ENCODE results near the gene PHF1. TPM values are rescaled to one million over a fixed set of nuclear protein-coding genes. Genes with fewer than 3 reads are reported as not detected.

The PHF1 gene
- total and polyA plus RNA-seq, 2 of the 13 experiments (the other 11 are each of a cell fraction or from before 2014, with no cell fraction given) = 25.4 to 61.9 TPM

DNA sequence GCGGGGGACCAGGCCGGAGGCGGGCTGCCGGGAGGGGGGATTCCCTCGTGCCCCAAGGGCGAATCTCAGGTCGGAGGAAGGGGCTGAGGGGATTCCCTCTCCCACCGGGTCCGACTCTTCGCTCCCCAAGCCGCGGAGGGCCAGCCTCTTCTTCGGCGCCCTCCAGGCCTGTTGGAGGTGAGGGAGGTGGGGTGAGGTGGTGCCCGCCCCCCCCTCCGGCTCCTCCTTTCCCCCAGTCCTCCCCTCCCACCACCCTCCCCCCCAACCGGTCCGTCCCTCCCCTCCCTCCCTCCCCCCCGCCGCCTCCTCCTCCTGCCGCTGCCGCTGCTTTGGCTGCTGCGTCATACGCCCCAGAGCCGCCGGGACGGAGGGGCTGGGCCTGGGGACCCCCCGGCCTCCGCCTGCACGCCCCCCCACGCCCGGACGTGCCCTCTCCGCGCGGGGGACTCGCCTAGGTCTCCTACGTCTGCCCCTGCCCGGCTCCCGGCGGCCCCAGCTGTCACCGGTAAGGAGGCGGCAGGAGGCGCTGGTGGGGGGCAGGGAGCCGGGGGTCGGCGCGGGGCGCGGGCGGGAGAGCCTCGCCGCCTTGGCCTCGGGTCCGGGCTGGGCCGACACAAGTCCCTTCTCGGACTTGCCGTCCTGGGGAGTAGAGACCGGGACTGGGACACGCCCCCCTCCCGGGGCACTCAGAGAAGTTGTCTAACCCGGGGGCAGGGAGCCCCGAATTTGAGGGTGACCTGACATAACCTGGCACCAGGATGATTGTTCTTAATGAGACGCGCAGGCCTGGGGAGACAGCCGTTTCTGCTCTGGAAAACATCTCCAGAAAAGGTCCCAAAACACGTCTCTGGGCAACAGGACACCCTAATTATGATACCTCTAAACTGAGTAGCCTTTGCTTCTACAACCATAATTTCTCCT is at the start of gene PHF1 (continued):
- TF ChIP-seq PAX8 (CRISPR knock-in tag; IDR thresholded peaks at IDR 0.05; ENCODE audit: borderline replicate concordance) (no peak), ZNF615 (CRISPR knock-in tag; IDR thresholded peaks at IDR 0.05; ENCODE audit: borderline replicate concordance) (no peak), AGO2 (optimal IDR thresholded peaks at IDR 0.05; ENCODE audit: low read depth, low read length) (no peak), SYNCRIP (IDR thresholded peaks at IDR 0.05; ENCODE audit: insufficient read depth, low read depth, low read length) (no peak), FOXM1 (CRISPR knock-in tag; IDR thresholded peaks at IDR 0.05) (no peak), ZNF331 (CRISPR knock-in tag; IDR thresholded peaks at IDR 0.05) (no peak), SIN3B (IDR thresholded peaks at IDR 0.05; ENCODE audit: low read length) (no peak), JUN (CRISPR knock-in tag; IDR thresholded peaks at IDR 0.05) (no peak), CREB1 (IDR thresholded peaks at IDR 0.05) (no peak), CREB1 (CRISPR knock-in tag; IDR thresholded peaks at IDR 0.05) (no peak), ZKSCAN8 (CRISPR knock-in tag; IDR thresholded peaks at IDR 0.05; ENCODE audit: borderline replicate concordance) (no peak), TOPORS (CRISPR knock-in tag; IDR thresholded peaks at IDR 0.05) (no peak), MAFK (conservative IDR thresholded peaks at IDR 0.05 in 1 of 2, IDR thresholded peaks at IDR 0.05 in 1 of 2; ENCODE audit: low read length in 2 of 2) (no peak), ZEB1 (IDR thresholded peaks at IDR 0.05; ENCODE audit: insufficient replicate concordance, low read depth) (no peak), ZNF839 (CRISPR knock-in tag; IDR thresholded peaks at IDR 0.05; ENCODE audit: borderline replicate concordance) (no peak), PLRG1 (conservative IDR thresholded peaks at IDR 0.05) (no peak), ZFP1 (CRISPR knock-in tag; IDR thresholded peaks at IDR 0.05) (no peak), ZMAT3 (CRISPR knock-in tag; conservative IDR thresholded peaks at IDR 0.05) (0 out of 2 replicates have a peak, but pooled peaks have one; percentile 69), PPARG (CRISPR knock-in tag; conservative IDR thresholded peaks at IDR 0.05) (no peak)
- TF ChIP-seq, protein P1, sequence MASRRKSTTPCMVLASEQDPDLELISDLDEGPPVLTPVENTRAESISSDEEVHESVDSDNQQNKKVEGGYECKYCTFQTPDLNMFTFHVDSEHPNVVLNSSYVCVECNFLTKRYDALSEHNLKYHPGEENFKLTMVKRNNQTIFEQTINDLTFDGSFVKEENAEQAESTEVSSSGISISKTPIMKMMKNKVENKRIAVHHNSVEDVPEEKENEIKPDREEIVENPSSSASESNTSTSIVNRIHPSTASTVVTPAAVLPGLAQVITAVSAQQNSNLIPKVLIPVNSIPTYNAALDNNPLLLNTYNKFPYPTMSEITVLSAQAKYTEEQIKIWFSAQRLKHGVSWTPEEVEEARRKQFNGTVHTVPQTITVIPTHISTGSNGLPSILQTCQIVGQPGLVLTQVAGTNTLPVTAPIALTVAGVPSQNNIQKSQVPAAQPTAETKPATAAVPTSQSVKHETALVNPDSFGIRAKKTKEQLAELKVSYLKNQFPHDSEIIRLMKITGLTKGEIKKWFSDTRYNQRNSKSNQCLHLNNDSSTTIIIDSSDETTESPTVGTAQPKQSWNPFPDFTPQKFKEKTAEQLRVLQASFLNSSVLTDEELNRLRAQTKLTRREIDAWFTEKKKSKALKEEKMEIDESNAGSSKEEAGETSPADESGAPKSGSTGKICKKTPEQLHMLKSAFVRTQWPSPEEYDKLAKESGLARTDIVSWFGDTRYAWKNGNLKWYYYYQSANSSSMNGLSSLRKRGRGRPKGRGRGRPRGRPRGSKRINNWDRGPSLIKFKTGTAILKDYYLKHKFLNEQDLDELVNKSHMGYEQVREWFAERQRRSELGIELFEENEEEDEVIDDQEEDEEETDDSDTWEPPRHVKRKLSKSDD (CRISPR knock-in tag; IDR thresholded peaks at IDR 0.05; ENCODE audit: low read depth) = no peak
- TF ChIP-seq, protein P2, sequence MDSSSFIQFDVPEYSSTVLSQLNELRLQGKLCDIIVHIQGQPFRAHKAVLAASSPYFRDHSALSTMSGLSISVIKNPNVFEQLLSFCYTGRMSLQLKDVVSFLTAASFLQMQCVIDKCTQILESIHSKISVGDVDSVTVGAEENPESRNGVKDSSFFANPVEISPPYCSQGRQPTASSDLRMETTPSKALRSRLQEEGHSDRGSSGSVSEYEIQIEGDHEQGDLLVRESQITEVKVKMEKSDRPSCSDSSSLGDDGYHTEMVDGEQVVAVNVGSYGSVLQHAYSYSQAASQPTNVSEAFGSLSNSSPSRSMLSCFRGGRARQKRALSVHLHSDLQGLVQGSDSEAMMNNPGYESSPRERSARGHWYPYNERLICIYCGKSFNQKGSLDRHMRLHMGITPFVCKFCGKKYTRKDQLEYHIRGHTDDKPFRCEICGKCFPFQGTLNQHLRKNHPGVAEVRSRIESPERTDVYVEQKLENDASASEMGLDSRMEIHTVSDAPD (CRISPR knock-in tag; IDR thresholded peaks at IDR 0.05) = no peak; the same call in 1 of the 2 replicates
- TF ChIP-seq, protein P3, sequence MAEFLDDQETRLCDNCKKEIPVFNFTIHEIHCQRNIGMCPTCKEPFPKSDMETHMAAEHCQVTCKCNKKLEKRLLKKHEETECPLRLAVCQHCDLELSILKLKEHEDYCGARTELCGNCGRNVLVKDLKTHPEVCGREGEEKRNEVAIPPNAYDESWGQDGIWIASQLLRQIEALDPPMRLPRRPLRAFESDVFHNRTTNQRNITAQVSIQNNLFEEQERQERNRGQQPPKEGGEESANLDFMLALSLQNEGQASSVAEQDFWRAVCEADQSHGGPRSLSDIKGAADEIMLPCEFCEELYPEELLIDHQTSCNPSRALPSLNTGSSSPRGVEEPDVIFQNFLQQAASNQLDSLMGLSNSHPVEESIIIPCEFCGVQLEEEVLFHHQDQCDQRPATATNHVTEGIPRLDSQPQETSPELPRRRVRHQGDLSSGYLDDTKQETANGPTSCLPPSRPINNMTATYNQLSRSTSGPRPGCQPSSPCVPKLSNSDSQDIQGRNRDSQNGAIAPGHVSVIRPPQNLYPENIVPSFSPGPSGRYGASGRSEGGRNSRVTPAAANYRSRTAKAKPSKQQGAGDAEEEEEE (CRISPR knock-in tag; IDR thresholded peaks at IDR 0.05; ENCODE audit: borderline replicate concordance) = no peak
- TF ChIP-seq, protein P4, sequence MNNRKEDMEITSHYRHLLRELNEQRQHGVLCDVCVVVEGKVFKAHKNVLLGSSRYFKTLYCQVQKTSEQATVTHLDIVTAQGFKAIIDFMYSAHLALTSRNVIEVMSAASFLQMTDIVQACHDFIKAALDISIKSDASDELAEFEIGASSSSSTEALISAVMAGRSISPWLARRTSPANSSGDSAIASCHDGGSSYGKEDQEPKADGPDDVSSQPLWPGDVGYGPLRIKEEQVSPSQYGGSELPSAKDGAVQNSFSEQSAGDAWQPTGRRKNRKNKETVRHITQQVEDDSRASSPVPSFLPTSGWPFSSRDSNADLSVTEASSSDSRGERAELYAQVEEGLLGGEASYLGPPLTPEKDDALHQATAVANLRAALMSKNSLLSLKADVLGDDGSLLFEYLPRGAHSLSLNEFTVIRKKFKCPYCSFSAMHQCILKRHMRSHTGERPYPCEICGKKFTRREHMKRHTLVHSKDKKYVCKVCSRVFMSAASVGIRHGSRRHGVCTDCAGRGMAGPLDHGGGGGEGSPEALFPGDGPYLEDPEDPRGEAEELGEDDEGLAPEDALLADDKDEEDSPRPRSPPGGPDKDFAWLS (CRISPR knock-in tag; IDR thresholded peaks at IDR 0.05; ENCODE audit: borderline replicate concordance) = no peak
